HUES64 (cell line): ENCODE measurements around the gene KRTAP5-6.
"Not testable (repeated sequence)": the region's sequence is repeated elsewhere in the genome, so short reads cannot be mapped to it uniquely, and the experiment has no call there.

ENCODE experiments used
- H3K27ac ChIP-seq: 2 replicates; pipeline ENCODE4 v1.7.0; 2013; ENCODE audit warnings: low read depth, low read length, inconsistent platforms
- H3K27me3 ChIP-seq: 2 replicates; pipeline ENCODE4 v1.6.1; 2013; ENCODE audit warnings: mild to moderate bottlenecking, low read length; ENCODE audit not compliant: insufficient read depth
- H3K36me3 ChIP-seq: 2 replicates; pipeline ENCODE4 v1.6.1; 2013; ENCODE audit warnings: mild to moderate bottlenecking, low read length; ENCODE audit not compliant: insufficient read depth
- H3K4me1 ChIP-seq: 2 replicates; pipeline ENCODE4 v1.6.1; 2013; ENCODE audit warnings: mild to moderate bottlenecking, low read length, moderate library complexity; ENCODE audit not compliant: insufficient read depth
- H3K4me3 ChIP-seq: 2 replicates; pipeline ENCODE4 v1.5.1; 2013; ENCODE audit warnings: mild to moderate bottlenecking, low read length, moderate library complexity
- H3K9ac ChIP-seq: 2 replicates; pipeline ENCODE4 v1.6.1; 2013; ENCODE audit warnings: mild to moderate bottlenecking, low read depth, low read length
- H3K9me3 ChIP-seq: 2 replicates; pipeline ENCODE4 v1.6.1; 2013; ENCODE audit warnings: low read depth, low read length; ENCODE audit not compliant: insufficient read depth
- WGBS: fragments of 150-250, 120-280 bp; methylation state at CpG from one replicate; pipeline ENCODE4 v1.1.7; 2013; ENCODE audit warnings: missing lambda C conversion rate; 5-methylcytosine and 5-hydroxymethylcytosine counted together

KRTAP5-6 gene

GRCh38 chr11:1667121-1667850 is 29.7 kb upstream of the KRTAP5-6 start:
- no peaks in the 10 kb centered on the region for H3K9me3 ChIP-seq
- H3K36me3 ChIP-seq = no peaks in the 10 kb centered on the region
- no peaks in the 10 kb centered on the region for H3K4me1 ChIP-seq
- H3K27ac ChIP-seq = no peak overlapping the region
- H3K9ac ChIP-seq = no peak overlapping the region
- 94% methylated on average over 24 of the region's 24 CpGs for WGBS
- no peak overlapping the region for H3K4me3 ChIP-seq
- H3K27me3 ChIP-seq = no peaks in the 10 kb centered on the region

GRCh38 chr11:1667906-1668305 is 29.1 kb upstream of the KRTAP5-6 start:
- no peaks in the 10 kb centered on the region for H3K36me3 ChIP-seq
- no peaks in the 10 kb centered on the region for H3K9me3 ChIP-seq
- no peak overlapping the region for H3K9ac ChIP-seq
- H3K4me1 ChIP-seq = no peaks in the 10 kb centered on the region
- 64% methylated on average over 16 of the region's 16 CpGs for WGBS
- no peak overlapping the region for H3K27ac ChIP-seq
- no peak overlapping the region for H3K4me3 ChIP-seq
- peaks cover 3% of the 10 kb centered on the region; the same call in 1 of the 2 replicates for H3K27me3 ChIP-seq

- 90% methylated on average over 13 of the region's 13 CpGs for WGBS
- Histone ChIP-seq H3K36me3 (no peaks in the 10 kb centered on the region), H3K4me1 (no peaks in the 10 kb centered on the region)
These were observed 28.0 kb upstream of the KRTAP5-6 start for GRCh38 chr11:1668911-1669473.

GRCh38 chr11:1669546-1670218 is 27.3 kb upstream of the KRTAP5-6 start:
- Histone ChIP-seq H3K9ac (no peak overlapping the region), H3K27me3 (peaks cover 3% of the 10 kb centered on the region; the same call in 1 of the 2 replicates), H3K9me3 (no peaks in the 10 kb centered on the region), H3K4me3 (no peak overlapping the region), H3K4me1 (no peaks in the 10 kb centered on the region), H3K36me3 (no peaks in the 10 kb centered on the region), H3K27ac (no peak overlapping the region)
- 92% methylated on average over 21 of the region's 21 CpGs for WGBS

More at GRCh38 chr11:1668911-1669473, 28.0 kb upstream of the KRTAP5-6 start:
- H3K9me3 ChIP-seq = no peaks in the 10 kb centered on the region
- peaks cover 3% of the 10 kb centered on the region; the same call in 1 of the 2 replicates for H3K27me3 ChIP-seq
- H3K9ac ChIP-seq = no peak overlapping the region
- H3K27ac ChIP-seq = no peak overlapping the region
- no peak overlapping the region for H3K4me3 ChIP-seq

- not testable (repeated sequence) for H3K4me1 ChIP-seq, H3K9me3 ChIP-seq, H3K4me3 ChIP-seq, H3K36me3 ChIP-seq, H3K27ac ChIP-seq, H3K27me3 ChIP-seq, H3K9ac ChIP-seq
- WGBS = 96% methylated on average over 1 of the region's 1 CpG
These were observed 26.5 kb upstream of the KRTAP5-6 start for GRCh38 chr11:1670457-1670856.

GRCh38 chr11:1670905-1671371 is 26.1 kb upstream of the KRTAP5-6 start:
- H3K27me3 ChIP-seq = peaks cover 3% of the 10 kb centered on the region; the same call in 1 of the 2 replicates
- no peak overlapping the region for H3K27ac ChIP-seq
- H3K9ac ChIP-seq = no peak overlapping the region
- H3K9me3 ChIP-seq = no peaks in the 10 kb centered on the region
- no peaks in the 10 kb centered on the region for H3K36me3 ChIP-seq
- no peak overlapping the region for H3K4me3 ChIP-seq
- no peaks in the 10 kb centered on the region for H3K4me1 ChIP-seq
- 93% methylated on average over 11 of the region's 11 CpGs for WGBS

- Histone ChIP-seq H3K4me1 (no peaks in the 10 kb centered on the region), H3K27ac (no peak overlapping the region), H3K9me3 (no peaks in the 10 kb centered on the region), H3K27me3 (peaks cover 3% of the 10 kb centered on the region; the same call in 1 of the 2 replicates), H3K36me3 (no peaks in the 10 kb centered on the region), H3K4me3 (no peak overlapping the region), H3K9ac (no peak overlapping the region)
- 92% methylated on average over 11 of the region's 11 CpGs for WGBS
These were observed 25.3 kb upstream of the KRTAP5-6 start for GRCh38 chr11:1671658-1672057.

- H3K27ac ChIP-seq = no peak overlapping the region
- H3K27me3 ChIP-seq = peaks cover 3% of the 10 kb centered on the region; the same call in 1 of the 2 replicates
- H3K4me3 ChIP-seq = no peak overlapping the region
- H3K9me3 ChIP-seq = no peaks in the 10 kb centered on the region
- no peaks in the 10 kb centered on the region for H3K4me1 ChIP-seq
- no peaks in the 10 kb centered on the region for H3K36me3 ChIP-seq
- whole genome bisulfite sequencing = 92% methylated on average over 15 of the region's 15 CpGs
- H3K9ac ChIP-seq = no peak overlapping the region
These were observed 24.2 kb upstream of the KRTAP5-6 start for GRCh38 chr11:1672613-1673350.

GRCh38 chr11:1673446-1674172 is 23.4 kb upstream of the KRTAP5-6 start:
- Histone ChIP-seq H3K9ac (no peak overlapping the region), H3K4me3 (no peak overlapping the region), H3K27ac (no peak overlapping the region), H3K36me3 (no peaks in the 10 kb centered on the region), H3K9me3 (no peaks in the 10 kb centered on the region), H3K4me1 (no peaks in the 10 kb centered on the region), H3K27me3 (peaks cover 3% of the 10 kb centered on the region; the same call in 1 of the 2 replicates)
- WGBS = 92% methylated on average over 8 of the region's 11 CpGs
